ENCODE results near the gene CHRND.

Gene CHRND

DNA sequence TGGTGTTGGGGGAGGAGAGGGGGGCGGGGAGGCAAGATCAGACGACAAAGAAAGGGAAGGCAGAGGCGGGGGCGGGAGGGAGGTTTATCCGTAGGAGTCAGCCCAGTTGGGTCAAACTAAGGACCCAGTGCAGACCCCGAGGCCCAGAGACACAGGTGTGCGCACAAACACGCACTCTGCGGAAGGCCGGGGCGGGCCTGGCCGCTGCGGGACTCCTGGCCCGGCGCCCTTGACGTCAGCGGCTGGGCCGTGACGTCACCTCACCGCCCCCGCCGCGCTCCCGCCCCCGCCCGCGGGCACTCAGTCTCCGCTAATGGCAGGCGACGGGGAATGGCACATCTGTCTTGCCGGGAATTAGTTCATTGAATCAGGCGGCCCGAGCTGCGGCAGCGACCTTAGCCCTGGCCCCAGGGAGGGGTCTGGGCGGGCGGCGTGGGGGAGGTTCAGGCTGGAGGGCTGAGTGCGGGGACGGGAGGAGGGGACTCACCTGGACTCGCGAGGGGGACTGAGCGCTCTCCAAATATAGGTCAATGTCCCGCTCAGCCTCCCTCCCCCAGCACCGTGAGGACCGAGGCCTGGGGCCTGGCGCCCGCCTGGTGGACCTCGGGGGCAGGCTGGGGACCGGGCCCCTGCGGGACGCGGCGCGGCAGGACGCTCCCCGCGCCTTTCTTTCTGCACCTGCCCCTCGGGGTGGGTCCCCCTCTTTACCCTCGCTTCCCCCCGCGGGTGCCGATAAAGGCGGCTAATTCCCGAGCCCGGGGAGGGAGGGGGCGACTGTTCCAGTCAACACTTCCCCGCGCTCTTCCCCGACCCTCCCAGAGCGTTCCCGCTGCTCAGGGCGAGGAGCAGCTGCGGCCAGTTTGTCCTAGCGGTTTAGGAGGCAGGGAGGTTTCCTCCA lies 22.8 kb upstream of the CHRND start:
- Histone ChIP-seq H3K4me1 (ENCODE audit: low read depth, poor library complexity, severe bottlenecking) (no peaks in the 10 kb centered on the region), H3K36me3 (ENCODE audit: insufficient read depth) (no peaks in the 10 kb centered on the region), H3K79me2 (ENCODE audit: insufficient read depth, low read depth) (no peaks in the 10 kb centered on the region), H3K9ac (no peak overlapping the region), H3K4me3 (IDR thresholded peaks at IDR 0.05; ENCODE audit: insufficient read depth, low read depth, low read length) (no peak overlapping the region), H2AFZ (ENCODE audit: low read depth) (no peak overlapping the region), H3K27me3 (ENCODE audit: insufficient read depth, low read depth) (peaks cover 31% of the 10 kb centered on the region), H3K27ac (no peak overlapping the region), H3K4me2 (no peak overlapping the region), H4K20me1 (ENCODE audit: insufficient read depth) (no peaks in the 10 kb centered on the region)
- TF ChIP-seq, protein P1, sequence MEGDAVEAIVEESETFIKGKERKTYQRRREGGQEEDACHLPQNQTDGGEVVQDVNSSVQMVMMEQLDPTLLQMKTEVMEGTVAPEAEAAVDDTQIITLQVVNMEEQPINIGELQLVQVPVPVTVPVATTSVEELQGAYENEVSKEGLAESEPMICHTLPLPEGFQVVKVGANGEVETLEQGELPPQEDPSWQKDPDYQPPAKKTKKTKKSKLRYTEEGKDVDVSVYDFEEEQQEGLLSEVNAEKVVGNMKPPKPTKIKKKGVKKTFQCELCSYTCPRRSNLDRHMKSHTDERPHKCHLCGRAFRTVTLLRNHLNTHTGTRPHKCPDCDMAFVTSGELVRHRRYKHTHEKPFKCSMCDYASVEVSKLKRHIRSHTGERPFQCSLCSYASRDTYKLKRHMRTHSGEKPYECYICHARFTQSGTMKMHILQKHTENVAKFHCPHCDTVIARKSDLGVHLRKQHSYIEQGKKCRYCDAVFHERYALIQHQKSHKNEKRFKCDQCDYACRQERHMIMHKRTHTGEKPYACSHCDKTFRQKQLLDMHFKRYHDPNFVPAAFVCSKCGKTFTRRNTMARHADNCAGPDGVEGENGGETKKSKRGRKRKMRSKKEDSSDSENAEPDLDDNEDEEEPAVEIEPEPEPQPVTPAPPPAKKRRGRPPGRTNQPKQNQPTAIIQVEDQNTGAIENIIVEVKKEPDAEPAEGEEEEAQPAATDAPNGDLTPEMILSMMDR (conservative IDR thresholded peaks at IDR 0.05; ENCODE audit: low read depth, low read length) = no peak

DNA sequence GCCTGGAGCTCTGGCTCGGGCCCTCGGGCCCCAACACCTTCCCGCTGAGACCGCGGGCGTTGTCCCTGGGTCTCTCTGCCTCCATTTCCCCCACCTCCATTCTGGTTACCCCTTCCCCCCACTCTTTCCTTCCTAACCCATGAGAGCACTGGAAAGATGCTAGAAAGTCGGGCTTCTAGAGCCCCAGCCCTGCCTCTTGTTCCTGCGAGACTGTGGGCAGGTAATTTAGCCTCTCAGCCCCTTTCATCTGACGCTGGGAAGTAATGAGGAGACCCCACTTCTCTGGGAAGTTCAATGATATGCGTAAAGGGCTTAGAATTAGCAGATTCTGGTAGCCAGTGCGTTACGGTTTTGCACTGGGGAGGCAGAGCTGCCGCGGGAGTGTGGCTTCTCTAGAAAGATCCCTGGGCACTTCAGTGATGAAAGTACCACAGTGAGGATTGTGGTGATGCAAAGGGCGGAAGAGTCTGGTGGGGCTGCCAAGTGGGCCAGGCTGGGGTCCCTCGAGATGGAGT lies 22.1 kb upstream of the CHRND start:
- no peak overlapping the region for H3K9ac ChIP-seq
- H3K4me2 ChIP-seq = no peak overlapping the region
- H3K4me1 ChIP-seq (ENCODE audit: low read depth, poor library complexity, severe bottlenecking) = no peaks in the 10 kb centered on the region
- H3K79me2 ChIP-seq (ENCODE audit: insufficient read depth, low read depth) = no peaks in the 10 kb centered on the region
- no peak overlapping the region for H3K27ac ChIP-seq
- no peak overlapping the region for H2AFZ ChIP-seq (ENCODE audit: low read depth)
- H3K4me3 ChIP-seq (IDR thresholded peaks at IDR 0.05; ENCODE audit: insufficient read depth, low read depth, low read length) = no peak overlapping the region
- H3K27me3 ChIP-seq (ENCODE audit: insufficient read depth, low read depth) = peaks cover 31% of the 10 kb centered on the region
- no peaks in the 10 kb centered on the region for H3K36me3 ChIP-seq (ENCODE audit: insufficient read depth)
- H4K20me1 ChIP-seq (ENCODE audit: insufficient read depth) = no peaks in the 10 kb centered on the region
- TF ChIP-seq, protein P1 (conservative IDR thresholded peaks at IDR 0.05; ENCODE audit: low read depth, low read length) = no peak

DNA sequence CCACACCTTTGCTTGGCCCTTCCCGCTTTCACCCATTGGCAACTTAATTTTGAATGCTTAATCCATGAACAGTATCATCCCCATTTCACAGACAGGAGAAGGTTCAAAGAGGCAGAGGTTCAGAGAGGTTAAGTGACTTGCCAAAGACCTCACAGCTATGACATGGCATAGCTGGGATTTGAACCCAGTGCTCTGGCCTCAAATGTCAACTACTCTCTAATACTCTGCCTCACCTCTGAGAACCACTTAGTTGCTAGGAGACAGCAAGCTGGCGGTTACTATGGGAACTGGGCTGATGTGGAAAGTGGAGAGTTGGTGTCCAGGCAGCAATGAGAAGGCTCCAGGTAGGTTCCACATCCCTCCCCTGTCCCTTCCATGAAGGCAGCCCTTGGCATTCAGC lies 21.5 kb upstream of the CHRND start:
- H3K4me1 ChIP-seq (ENCODE audit: low read depth, poor library complexity, severe bottlenecking) = no peaks in the 10 kb centered on the region
- H3K27ac ChIP-seq = no peak overlapping the region
- H4K20me1 ChIP-seq (ENCODE audit: insufficient read depth) = no peaks in the 10 kb centered on the region
- TF ChIP-seq, protein P1 (conservative IDR thresholded peaks at IDR 0.05; ENCODE audit: low read depth, low read length) = no peak
- peaks cover 31% of the 10 kb centered on the region for H3K27me3 ChIP-seq (ENCODE audit: insufficient read depth, low read depth)
- H3K4me2 ChIP-seq = no peak overlapping the region
- no peak overlapping the region for H2AFZ ChIP-seq (ENCODE audit: low read depth)
- H3K79me2 ChIP-seq (ENCODE audit: insufficient read depth, low read depth) = no peaks in the 10 kb centered on the region
- H3K36me3 ChIP-seq (ENCODE audit: insufficient read depth) = no peaks in the 10 kb centered on the region
- no peak overlapping the region for H3K9ac ChIP-seq
- H3K4me3 ChIP-seq (IDR thresholded peaks at IDR 0.05; ENCODE audit: insufficient read depth, low read depth, low read length) = no peak overlapping the region

DNA sequence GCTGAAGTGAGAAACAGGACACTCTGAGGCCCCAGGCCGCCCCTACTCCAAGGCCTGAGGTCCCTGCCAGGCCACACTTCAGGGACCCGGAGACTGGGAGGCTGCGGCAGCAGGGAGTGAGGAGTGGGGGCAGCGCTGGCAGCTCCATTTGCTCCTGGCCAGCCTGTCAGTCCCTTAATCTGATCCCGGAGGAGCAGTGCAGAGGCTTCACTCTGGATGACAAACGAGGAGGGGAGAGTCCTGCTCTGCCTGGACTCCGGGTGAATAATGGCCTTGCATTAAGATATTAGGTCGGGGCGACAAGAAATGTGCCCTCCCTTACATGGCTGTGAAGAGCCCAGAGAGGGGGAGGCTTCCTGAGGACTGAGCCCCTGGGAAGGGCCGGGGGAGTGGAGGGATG lies 20.1 kb upstream of the CHRND start:
- H3K4me2 ChIP-seq = no peak overlapping the region
- no peaks in the 10 kb centered on the region for H4K20me1 ChIP-seq (ENCODE audit: insufficient read depth)
- H3K36me3 ChIP-seq (ENCODE audit: insufficient read depth) = no peaks in the 10 kb centered on the region
- H3K27ac ChIP-seq = no peak overlapping the region
- no peak overlapping the region for H3K9ac ChIP-seq
- H2AFZ ChIP-seq (ENCODE audit: low read depth) = no peak overlapping the region
- peaks cover 31% of the 10 kb centered on the region for H3K27me3 ChIP-seq (ENCODE audit: insufficient read depth, low read depth)
- H3K79me2 ChIP-seq (ENCODE audit: insufficient read depth, low read depth) = no peaks in the 10 kb centered on the region
- no peaks in the 10 kb centered on the region for H3K4me1 ChIP-seq (ENCODE audit: low read depth, poor library complexity, severe bottlenecking)
- no peak overlapping the region for H3K4me3 ChIP-seq (IDR thresholded peaks at IDR 0.05; ENCODE audit: insufficient read depth, low read depth, low read length)
- TF ChIP-seq, protein P1 (conservative IDR thresholded peaks at IDR 0.05; ENCODE audit: low read depth, low read length) = no peak

Data from KMS-11 (cell line).